Hepatocyte (in vitro differentiated cells): ENCODE data around the gene RABAC1. TPM values are rescaled to one million over a fixed set of nuclear protein-coding genes. Genes with fewer than 3 reads are reported as not detected.

ENCODE experiments used
- DNase-seq: peaks from one replicate; pipeline ENCODE4 v3.0.0-alpha.2; 2016; ENCODE audit warnings: low spot score
- H2AFZ ChIP-seq: fragments of 200-600 bp; sonication (generic); 2 replicates; pipeline ENCODE4 v1.6.0; 2016; ENCODE audit warnings: antibody characterized with exemption, mild to moderate bottlenecking
- H3K27ac ChIP-seq: fragments of 200-600 bp; sonication (generic); 2 replicates; pipeline ENCODE4 v1.5.1; 2016; ENCODE audit warnings: mild to moderate bottlenecking
- H3K27me3 ChIP-seq: fragments of 200-600 bp; sonication (generic); 2 replicates; pipeline ENCODE4 v1.6.1; 2016
- H3K36me3 ChIP-seq: fragments of 200-600 bp; sonication (generic); replicated peaks from 2 replicates; pipeline ENCODE4 v1.5.1; 2016; ENCODE audit warnings: low read depth; ENCODE audit not compliant: insufficient read depth
- H3K4me1 ChIP-seq: fragments of 200-600 bp; sonication (generic); 2 replicates; pipeline ENCODE4 v1.5.1; 2016; ENCODE audit warnings: mild to moderate bottlenecking, moderate library complexity; ENCODE audit not compliant: insufficient read depth
- H3K4me2 ChIP-seq: fragments of 200-600 bp; sonication (generic); 2 replicates; pipeline ENCODE4 v1.6.0; 2016
- H3K4me3 ChIP-seq: fragments of 200-600 bp; sonication (generic); 2 replicates; pipeline ENCODE4 v1.5.1; 2016; ENCODE audit warnings: mild to moderate bottlenecking
- H3K79me2 ChIP-seq: fragments of 200-600 bp; sonication (generic); 2 replicates; pipeline ENCODE4 v1.6.0; 2017; ENCODE audit warnings: mild to moderate bottlenecking
- H3K9me2 ChIP-seq: fragments of 200-600 bp; sonication (generic); replicated peaks from 2 replicates; pipeline ENCODE4 v1.6.0; 2017; ENCODE audit warnings: mild to moderate bottlenecking; ENCODE audit not compliant: insufficient read depth
- H3K9me3 ChIP-seq: fragments of 200-600 bp; sonication (generic); 2 replicates; pipeline ENCODE4 v1.5.1; 2016; ENCODE audit warnings: low read depth, mild to moderate bottlenecking
- H4K20me1 ChIP-seq: fragments of 200-600 bp; sonication (generic); 2 replicates; pipeline ENCODE4 v1.6.0; 2016; ENCODE audit warnings: mild to moderate bottlenecking; ENCODE audit not compliant: insufficient read depth, poor library complexity, severe bottlenecking
- CTCF ChIP-seq: fragments of 200-600 bp; sonication (generic); IDR thresholded peaks from 2 replicates; pipeline ENCODE4 v1.5.1; 2016; ENCODE audit warnings: antibody characterized with exemption, mild to moderate bottlenecking; ENCODE audit not compliant: poor library complexity
- EZH2 ChIP-seq: fragments of 200-600 bp; sonication (generic); IDR thresholded peaks from 2 replicates; pipeline ENCODE4 v1.6.1; 2016; ENCODE audit warnings: antibody characterized with exemption, mild to moderate bottlenecking, borderline replicate concordance
- EZH2phosphoT487 ChIP-seq: fragments of 200-600 bp; sonication (generic); IDR thresholded peaks from one replicate; pipeline ENCODE4 v1.6.1; 2018; ENCODE audit warnings: antibody characterized with exemption, mild to moderate bottlenecking, low read depth, moderate library complexity; ENCODE audit not compliant: unreplicated experiment, severe bottlenecking
- WGBS: methylation state at CpG from one replicate; pipeline ENCODE4 v1.1.6; 2016; ENCODE audit warnings: low lambda C conversion rate; ENCODE audit errors: missing lambda C conversion rate; 5-methylcytosine and 5-hydroxymethylcytosine counted together
- polyA plus RNA-seq: library from polyadenylated mRNA; unstranded; fragments of >200 nt; fragmentation: Nextera tagmentation; extraction: Ambion mirVana; gene quantifications from 2 replicates; pipeline ENCODE4 v1.2.1, GENCODE V29; 2016
- total RNA-seq: library from RNA; depleted of rRNA; stranded (reverse); fragments of >200 nt; gene quantifications from 2 replicates; pipeline ENCODE4 v1.2.3, GENCODE V29; 2014

The RABAC1 gene
- total and polyA plus RNA-seq, 2 experiments from 2014 or later = 203 to 395 TPM

DNA sequence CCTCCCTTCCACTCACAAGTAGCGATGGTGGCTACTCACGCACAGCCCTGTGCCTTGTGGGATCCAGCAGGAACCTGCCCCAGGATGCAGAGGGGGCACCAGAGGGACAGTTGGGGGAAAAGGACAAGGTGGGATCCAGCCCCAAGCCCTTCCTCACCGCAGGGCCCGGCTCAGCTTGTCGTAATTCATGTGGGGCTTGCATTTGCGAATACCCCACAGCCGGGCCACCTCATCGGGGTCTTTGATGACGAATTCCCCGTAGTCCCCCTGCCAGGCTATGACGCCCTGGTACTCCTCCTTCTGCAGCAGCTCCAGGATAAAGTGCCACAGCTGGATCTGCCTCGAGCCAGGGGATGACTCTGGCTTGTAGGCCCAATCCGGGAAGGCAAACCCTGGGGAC is 49.4 kb downstream of the RABAC1 start:
- Histone ChIP-seq H4K20me1 (no peaks in the 10 kb centered on the region), H3K79me2 (no peaks in the 10 kb centered on the region), H3K4me1 (peaks cover 6% of the 10 kb centered on the region), H2AFZ (no peak overlapping the region), H3K4me2 (no peak overlapping the region), H3K9me2 (no peaks in the 10 kb centered on the region), H3K36me3 (no peaks in the 10 kb centered on the region), H3K27ac (no peak overlapping the region), H3K4me3 (no peak overlapping the region), H3K9me3 (no peaks in the 10 kb centered on the region), H3K27me3 (peaks cover 38% of the 10 kb centered on the region)
- WGBS = 81% methylated on average over 13 of the region's 13 CpGs
- TF ChIP-seq CTCF (no peak), EZH2 (no peak), EZH2phosphoT487 (no peak)
- DNase-seq = no peak

DNA sequence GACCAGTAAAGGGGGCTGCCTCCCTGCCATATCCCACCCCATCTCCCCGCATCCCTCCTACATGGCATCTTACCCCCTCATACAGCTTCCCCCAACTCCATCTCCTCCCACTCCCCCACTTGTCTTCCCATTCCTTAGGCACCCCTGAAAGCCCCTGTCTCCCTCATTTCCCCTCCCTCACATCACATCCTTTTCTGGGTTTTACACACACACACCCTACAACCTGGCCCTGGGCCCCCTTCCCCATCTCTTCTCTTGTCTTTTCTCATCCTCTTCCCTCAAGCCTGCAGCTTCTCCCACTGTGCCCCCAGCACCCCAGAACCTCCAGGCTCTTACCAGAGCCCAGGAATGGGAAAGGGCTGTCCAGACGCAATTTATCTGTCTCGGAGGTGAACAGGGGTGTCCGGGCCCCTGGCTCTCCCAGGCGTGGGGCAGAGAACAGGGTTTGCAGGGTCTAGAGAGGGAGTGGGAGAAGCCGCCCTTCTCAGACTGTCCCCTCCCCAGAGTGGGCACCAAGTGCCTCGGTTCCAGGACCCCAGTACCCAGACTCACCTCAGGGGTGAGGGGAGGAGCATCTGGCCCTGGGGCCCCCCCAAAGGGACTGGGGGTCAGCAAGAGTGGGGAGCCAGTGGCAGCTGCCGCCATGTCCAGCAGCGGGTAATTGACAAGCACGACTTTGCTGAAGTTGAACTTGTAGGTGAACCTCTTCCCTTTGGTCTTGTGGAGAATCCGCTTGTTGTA is 50.2 kb downstream of the RABAC1 start:
- H3K4me1 ChIP-seq = peaks cover 10% of the 10 kb centered on the region
- no peaks in the 10 kb centered on the region for H3K79me2 ChIP-seq
- H3K4me2 ChIP-seq = no peak overlapping the region
- no peaks in the 10 kb centered on the region for H4K20me1 ChIP-seq
- H3K36me3 ChIP-seq = no peaks in the 10 kb centered on the region
- no peaks in the 10 kb centered on the region for H3K9me3 ChIP-seq
- H3K27me3 ChIP-seq = peaks cover 33% of the 10 kb centered on the region
- 89% methylated on average over 10 of the region's 11 CpGs for WGBS
- no peak overlapping the region for H3K27ac ChIP-seq
- DNase-seq = no peak
- H2AFZ ChIP-seq = no peak overlapping the region
- TF ChIP-seq CTCF (no peak), EZH2phosphoT487 (no peak), EZH2 (no peak)
- no peaks in the 10 kb centered on the region for H3K9me2 ChIP-seq
- H3K4me3 ChIP-seq = no peak overlapping the region

- Histone ChIP-seq H3K27me3 (peaks cover 26% of the 10 kb centered on the region), H3K9me2 (no peaks in the 10 kb centered on the region), H3K4me3 (no peak overlapping the region), H3K9me3 (no peaks in the 10 kb centered on the region), H3K36me3 (no peaks in the 10 kb centered on the region), H3K4me2 (no peak overlapping the region), H2AFZ (no peak overlapping the region), H3K79me2 (no peaks in the 10 kb centered on the region), H3K4me1 (peaks cover 15% of the 10 kb centered on the region), H3K27ac (no peak overlapping the region), H4K20me1 (no peaks in the 10 kb centered on the region)
- WGBS = 92% methylated on average over 24 of the region's 25 CpGs
- DNase-seq = no peak
- TF ChIP-seq CTCF (no peak), EZH2 (no peak), EZH2phosphoT487 (no peak)
These were observed 51.0 kb downstream of the RABAC1 start for GRCh38 chr19:41907994-41908615.
